ENCODE data around the gene ZNHIT3. TPM values are rescaled to one million over a fixed set of nuclear protein-coding genes. Genes with fewer than 3 reads are reported as not detected.

ZNHIT3 gene
- total RNA-seq, 2 donors from 2014 or later, result 13.8 to 27.1 TPM

GRCh38 chr17:36498560-36499300 is 12.2 kb downstream of the ZNHIT3 start:
- H3K27ac ChIP-seq, result no peak overlapping the region
- H3K4me1 ChIP-seq (ENCODE audit: control insufficient read depth in 1 of 2, low read depth in 2 of 2), result no peaks in the 10 kb centered on the region
- no peak overlapping the region for H3K4me3 ChIP-seq
- no peak for TF ChIP-seq CTCF (IDR thresholded peaks at IDR 0.05)
- ATAC-seq (ENCODE audit: insufficient number of reproducible peaks, low FRiP score, low read depth), result no peak
- H3K27me3 ChIP-seq (replicated peaks; ENCODE audit: insufficient read depth), result no peaks in the 10 kb centered on the region
- DNase-seq (ENCODE audit: low spot score), result no peak
- H3K9me3 ChIP-seq, result no peaks in the 10 kb centered on the region
- H3K36me3 ChIP-seq, result peaks cover 50% of the 10 kb centered on the region

- Histone ChIP-seq H3K27ac (no peak overlapping the region), H3K4me3 (no peak overlapping the region), H3K4me1 (ENCODE audit: control insufficient read depth in 1 of 2, low read depth in 2 of 2) (no peaks in the 10 kb centered on the region), H3K9me3 (no peaks in the 10 kb centered on the region), H3K36me3 (peaks cover 43% of the 10 kb centered on the region), H3K27me3 (replicated peaks; ENCODE audit: insufficient read depth) (no peaks in the 10 kb centered on the region)
- ATAC-seq (ENCODE audit: insufficient number of reproducible peaks, low FRiP score, low read depth), result no peak
- DNase-seq (ENCODE audit: low spot score), result no peak
- TF ChIP-seq CTCF (IDR thresholded peaks at IDR 0.05), result no peak
Observed at GRCh38 chr17:36500745-36501225, 14.3 kb downstream of the ZNHIT3 start.

GRCh38 chr17:36501351-36501750 is 14.9 kb downstream of the ZNHIT3 start:
- no peak overlapping the region for H3K4me3 ChIP-seq
- TF ChIP-seq CTCF (IDR thresholded peaks at IDR 0.05), result no peak
- no peaks in the 10 kb centered on the region for H3K9me3 ChIP-seq
- H3K4me1 ChIP-seq (ENCODE audit: control insufficient read depth in 1 of 2, low read depth in 2 of 2), result no peaks in the 10 kb centered on the region
- H3K36me3 ChIP-seq, result peaks cover 37% of the 10 kb centered on the region
- H3K27me3 ChIP-seq (replicated peaks; ENCODE audit: insufficient read depth), result no peaks in the 10 kb centered on the region
- H3K27ac ChIP-seq, result no peak overlapping the region
- ATAC-seq (ENCODE audit: insufficient number of reproducible peaks, low FRiP score, low read depth) (no peak), DNase-seq (ENCODE audit: low spot score) (no peak)

GRCh38 chr17:36501963-36502362 is 15.5 kb downstream of the ZNHIT3 start:
- H3K4me1 ChIP-seq (ENCODE audit: control insufficient read depth in 1 of 2, low read depth in 2 of 2), result no peaks in the 10 kb centered on the region
- DNase-seq (ENCODE audit: low spot score) (no peak), ATAC-seq (ENCODE audit: insufficient number of reproducible peaks, low FRiP score, low read depth) (no peak)
- no peaks in the 10 kb centered on the region for H3K9me3 ChIP-seq
- H3K27ac ChIP-seq, result no peak overlapping the region
- H3K36me3 ChIP-seq, result peaks cover 37% of the 10 kb centered on the region
- no peak for TF ChIP-seq CTCF (IDR thresholded peaks at IDR 0.05)
- no peak overlapping the region for H3K4me3 ChIP-seq
- H3K27me3 ChIP-seq (replicated peaks; ENCODE audit: insufficient read depth), result no peaks in the 10 kb centered on the region

GRCh38 chr17:36503456-36504155 is 17.1 kb downstream of the ZNHIT3 start:
- H3K36me3 ChIP-seq, result peaks cover 33% of the 10 kb centered on the region
- H3K27me3 ChIP-seq (replicated peaks; ENCODE audit: insufficient read depth), result no peaks in the 10 kb centered on the region
- no peak for TF ChIP-seq CTCF (IDR thresholded peaks at IDR 0.05)
- H3K9me3 ChIP-seq, result no peaks in the 10 kb centered on the region
- no peak for DNase-seq (ENCODE audit: low spot score)
- no peaks in the 10 kb centered on the region for H3K4me1 ChIP-seq (ENCODE audit: control insufficient read depth in 1 of 2, low read depth in 2 of 2)
- no peak overlapping the region for H3K27ac ChIP-seq
- ATAC-seq (ENCODE audit: insufficient number of reproducible peaks, low FRiP score, low read depth), result no peak
- H3K4me3 ChIP-seq, result no peak overlapping the region

Data from thoracic aorta (tissue), 2 donors.